Lower lobe of right lung (tissue), 2 donors: Measurements from ENCODE around the gene CEACAM5. TPM values are rescaled to one million over a fixed set of nuclear protein-coding genes. Genes with fewer than 3 reads are reported as not detected.
"Not testable (repeated sequence)": the region's sequence is repeated elsewhere in the genome, so short reads cannot be mapped to it uniquely, and the experiment has no call there.

ENCODE experiments used
- ATAC-seq, 2 donors: fragments of 200-7000 bp; cut with Tn5 transposase; one replicate each; pipeline ENCODE4 v1.9.1; 2020 to 2022; ENCODE audit warnings: mild to moderate bottlenecking in 2 of 2, moderate library complexity in 2 of 2
- DNase-seq: peaks from one replicate; pipeline ENCODE4 v3.0.0-alpha.2; 2020
- H3K27ac ChIP-seq: fragments of 200-600 bp; one replicate; pipeline ENCODE4 v1.8.0; 2022
- H3K27me3 ChIP-seq: fragments of 200-600 bp; one replicate; pipeline ENCODE4 v1.8.0; 2022; ENCODE audit warnings: low read depth
- H3K36me3 ChIP-seq: fragments of 200-600 bp; one replicate; pipeline ENCODE4 v1.8.0; 2022; ENCODE audit warnings: mild to moderate bottlenecking
- H3K4me1 ChIP-seq: fragments of 200-600 bp; one replicate; pipeline ENCODE4 v1.8.0; 2022
- H3K4me3 ChIP-seq: fragments of 200-600 bp; one replicate; pipeline ENCODE4 v1.8.0; 2022; ENCODE audit warnings: mild to moderate bottlenecking
- H3K9me3 ChIP-seq: fragments of 200-600 bp; one replicate; pipeline ENCODE4 v1.8.0; 2022
- CTCF ChIP-seq: fragments of 200-600 bp; IDR thresholded peaks from one replicate; pipeline ENCODE4 v1.8.0; 2022; ENCODE audit warnings: antibody characterized with exemption, mild to moderate bottlenecking
- intact Hi-C: fragments of 100-400 bp; cut with DNase I; formaldehyde crosslinking; loops from one replicate; pipeline ENCODE4 v1.11.0; 2022
- total RNA-seq: library from RNA; stranded (reverse); fragmentation: NEBNext Ultra II Directional; extraction: Animal tissue kit (Norgen Biotek cat#: 25700); gene quantifications from one replicate; pipeline ENCODE4 v1.2.1, GENCODE V29; 2021
- donor health status: DM: no; HTN: yes; CAD: no; lungs with severe emphysema.

CEACAM5 gene
- total RNA-seq, 1 donor from 2014 or later, result 99.7 TPM

GRCh38 chr19:41741244-41741554, 32.8 kb downstream of the CEACAM5 start:
- no peak overlapping the region for H3K4me3 ChIP-seq
- H3K9me3 ChIP-seq, result no peaks in the 10 kb centered on the region
- no peaks in the 10 kb centered on the region for H3K36me3 ChIP-seq
- intact Hi-C loops, result no loop called here
- no peak overlapping the region for H3K27ac ChIP-seq
- no peaks in the 10 kb centered on the region for H3K4me1 ChIP-seq
- ATAC-seq (peak in 1 of 2 donors; percentile 36), DNase-seq (no peak)
- peaks cover 5% of the 10 kb centered on the region for H3K27me3 ChIP-seq
- TF ChIP-seq CTCF, result no peak

GRCh38 chr19:41744850-41745249, 36.4 kb downstream of the CEACAM5 start:
- no peaks in the 10 kb centered on the region for H3K9me3 ChIP-seq
- no peak overlapping the region for H3K27ac ChIP-seq
- ATAC-seq, result peak in 1 of 2 donors; percentile 25
- no peak overlapping the region for H3K4me3 ChIP-seq
- no peaks in the 10 kb centered on the region for H3K4me1 ChIP-seq
- H3K36me3 ChIP-seq, result no peaks in the 10 kb centered on the region
- H3K27me3 ChIP-seq, result peaks cover 8% of the 10 kb centered on the region
- no peak for TF ChIP-seq CTCF
- no peak for DNase-seq
- intact Hi-C loops, result no loop called here

GRCh38 chr19:41745756-41746155, 37.3 kb downstream of the CEACAM5 start:
- intact Hi-C loops, result no loop called here
- Histone ChIP-seq H3K36me3 (no peaks in the 10 kb centered on the region), H3K27me3 (peaks cover 8% of the 10 kb centered on the region), H3K4me1 (no peaks in the 10 kb centered on the region), H3K9me3 (no peaks in the 10 kb centered on the region), H3K4me3 (no peak overlapping the region), H3K27ac (no peak overlapping the region)
- TF ChIP-seq CTCF, result no peak
- DNase-seq (no peak), ATAC-seq (no peak)

- H3K9me3 ChIP-seq, result no peaks in the 10 kb centered on the region
- no peak overlapping the region for H3K27ac ChIP-seq
- H3K36me3 ChIP-seq, result no peaks in the 10 kb centered on the region
- H3K4me3 ChIP-seq, result no peak overlapping the region
- no peaks in the 10 kb centered on the region for H3K4me1 ChIP-seq
- DNase-seq (peak; percentile 62), ATAC-seq (peak; percentile 78 to 79)
- intact Hi-C loops, result no loop called here
- TF ChIP-seq CTCF, result peak; percentile 49
- H3K27me3 ChIP-seq, result peaks cover 8% of the 10 kb centered on the region
Observed at GRCh38 chr19:41746593-41747227, 38.3 kb downstream of the CEACAM5 start.

- TF ChIP-seq CTCF, result no peak
- H3K27ac ChIP-seq, result no peak overlapping the region
- intact Hi-C loops, result no loop called here
Observed at GRCh38 chr19:41748012-41748411, 39.6 kb downstream of the CEACAM5 start.

GRCh38 chr19:41750248-41751134, 42.1 kb downstream of the CEACAM5 start:
- H3K27ac ChIP-seq, result peak overlapping the region; percentile 74
- H3K27me3 ChIP-seq, H3K36me3 ChIP-seq, H3K4me1 ChIP-seq, intact Hi-C loops, H3K9me3 ChIP-seq: not testable (repeated sequence)
- peak overlapping the region; percentile 15 for H3K4me3 ChIP-seq
- peak; percentile 69 to 71 for ATAC-seq
- DNase-seq, result peak; percentile 64

More at GRCh38 chr19:41748012-41748411, 39.6 kb downstream of the CEACAM5 start:
- peaks cover 8% of the 10 kb centered on the region for H3K27me3 ChIP-seq
- ATAC-seq (no peak), DNase-seq (no peak)
- H3K9me3 ChIP-seq, result no peaks in the 10 kb centered on the region
- no peaks in the 10 kb centered on the region for H3K4me1 ChIP-seq
- H3K4me3 ChIP-seq, result no peak overlapping the region
- H3K36me3 ChIP-seq, result no peaks in the 10 kb centered on the region
